IMR-90 (cell line): ENCODE data around the gene SNAPC2. TPM values are rescaled to one million over a fixed set of nuclear protein-coding genes. Genes with fewer than 3 reads are reported as not detected.

Source experiments
- ATAC-seq: fragments of 200-7000 bp; cut with Tn5 transposase; 2 replicates; pipeline ENCODE4 v1.9.1; 2020; ENCODE audit warnings: low read depth, mild to moderate bottlenecking, moderate library complexity
- BruUV-seq: library from RNA; stranded (reverse); fragments of 400-500 nt; replicated peaks from 2 replicates; lab custom pipeline; 2021; lab: Mats Ljungman, UMichigan
- CTCF ChIA-PET: fragments of 300-600 bp; formaldehyde crosslinking; extraction: SDS; loops from one replicate; lab custom pipeline; 2021; ENCODE audit warnings: antibody characterized with exemption; lab: Yijun Ruan, JAX
- POLR2A ChIA-PET: fragments of 300-600 bp; sonication (Branson Sonifier 250); formaldehyde crosslinking; loops from one replicate; lab custom pipeline; 2022; ENCODE audit warnings: antibody characterized with exemption; ENCODE audit not compliant: unreplicated experiment; lab: Charles Lee
- DNase-seq: peaks from one replicate; pipeline ENCODE4 v3.0.0; 2013
- H2AFZ ChIP-seq: replicated peaks from 2 replicates; pipeline ENCODE3; 2013; ENCODE audit warnings: low read length, mild to moderate bottlenecking; ENCODE audit not compliant: poor library complexity
- H2AK5ac ChIP-seq: 2 replicates; pipeline ENCODE4 v1.6.1; 2013; ENCODE audit warnings: low read depth, low read length, inconsistent platforms
- H2AK9ac ChIP-seq: replicated peaks from 2 replicates; pipeline ENCODE3; 2013; ENCODE audit warnings: mild to moderate bottlenecking, low read depth, low read length, moderate library complexity; ENCODE audit not compliant: poor library complexity
- H2BK120ac ChIP-seq: 2 replicates; pipeline ENCODE4 v1.6.1; 2013; ENCODE audit warnings: low read depth, low read length, inconsistent platforms
- H2BK15ac ChIP-seq: 3 replicates; pipeline ENCODE4 v1.6.1; 2013; ENCODE audit warnings: low read depth, low read length, inconsistent platforms
- H2BK20ac ChIP-seq: 2 replicates; pipeline ENCODE4 v1.6.1; 2013; ENCODE audit warnings: low read depth, mild to moderate bottlenecking, inconsistent platforms, low read length, moderate library complexity
- H2BK5ac ChIP-seq: 2 replicates; pipeline ENCODE4 v1.6.1; 2013; ENCODE audit warnings: mild to moderate bottlenecking, low read depth, low read length, inconsistent platforms; ENCODE audit not compliant: poor library complexity, severe bottlenecking
- H3K14ac ChIP-seq: replicated peaks from 2 replicates; pipeline ENCODE4 v1.6.1; 2013; ENCODE audit warnings: low read depth, low read length, inconsistent platforms
- H3K18ac ChIP-seq: 2 replicates; pipeline ENCODE4 v1.6.1; 2013; ENCODE audit warnings: low read depth, low read length, control low read depth
- H3K23ac ChIP-seq: 2 replicates; pipeline ENCODE4 v1.6.1; 2013; ENCODE audit warnings: low read depth, low read length, inconsistent platforms
- H3K27ac ChIP-seq: 2 replicates; pipeline ENCODE4 v1.5.1; 2013; ENCODE audit warnings: mild to moderate bottlenecking, control low read depth, low read length; ENCODE audit not compliant: insufficient read depth
- H3K27me3 ChIP-seq: 2 replicates; pipeline ENCODE4 v1.6.1; 2013; ENCODE audit warnings: low read length; ENCODE audit not compliant: control insufficient read depth, insufficient read depth
- H3K36me3 ChIP-seq: 2 replicates; pipeline ENCODE4 v1.6.1; 2013; ENCODE audit warnings: low read length, mixed read lengths; ENCODE audit not compliant: control insufficient read depth, insufficient read depth
- H3K4ac ChIP-seq: 2 replicates; pipeline ENCODE4 v1.6.1; 2013; ENCODE audit warnings: low read depth, low read length, inconsistent platforms
- H3K4me1 ChIP-seq: 2 replicates; pipeline ENCODE4 v1.6.1; 2013; ENCODE audit warnings: low read length, mixed read lengths; ENCODE audit not compliant: control insufficient read depth, insufficient read depth
- H3K4me2 ChIP-seq: 2 replicates; pipeline ENCODE4 v1.6.1; 2013; ENCODE audit warnings: low read depth, mild to moderate bottlenecking, control low read depth, low read length, moderate library complexity
- H3K4me3 ChIP-seq: 2 replicates; pipeline ENCODE4 v1.5.1; 2013; ENCODE audit warnings: low read depth, mild to moderate bottlenecking, control low read depth, low read length, moderate library complexity; ENCODE audit not compliant: insufficient read depth
- H3K56ac ChIP-seq: 2 replicates; pipeline ENCODE4 v1.6.1; 2013; ENCODE audit warnings: low read length, inconsistent platforms; ENCODE audit not compliant: insufficient read depth; ENCODE audit errors: extremely low read depth
- H3K79me1 ChIP-seq, 2 experiments: 2 replicates each; pipeline ENCODE4 v1.6.1; 2013; ENCODE audit warnings: low read length in 2 of 2, inconsistent platforms in 1 of 2, low read depth in 1 of 2
- H3K9ac ChIP-seq: 2 replicates; pipeline ENCODE4 v1.6.1; 2013; ENCODE audit warnings: low read depth, low read length, control low read depth
- H3K9me1 ChIP-seq: 2 replicates; pipeline ENCODE4 v1.6.1; 2013; ENCODE audit warnings: low read length, inconsistent platforms; ENCODE audit not compliant: insufficient read depth
- H3K9me3 ChIP-seq: 2 replicates; pipeline ENCODE4 v1.6.1; 2013; ENCODE audit warnings: low read length; ENCODE audit not compliant: control insufficient read depth, insufficient read depth
- H4K20me1 ChIP-seq: 2 replicates; pipeline ENCODE4 v1.6.1; 2013; ENCODE audit warnings: low read length, inconsistent platforms; ENCODE audit not compliant: insufficient read depth
- H4K5ac ChIP-seq: 2 replicates; pipeline ENCODE4 v1.6.1; 2013; ENCODE audit warnings: mild to moderate bottlenecking, low read depth, low read length, control low read depth
- H4K8ac ChIP-seq, 2 experiments: 2 replicates each; pipeline ENCODE4 v1.6.1; 2013; ENCODE audit warnings: low read depth in 2 of 2, low read length in 2 of 2, control low read depth in 1 of 2, inconsistent platforms in 1 of 2
- H4K91ac ChIP-seq: 2 replicates; pipeline ENCODE4 v1.6.1; 2013; ENCODE audit warnings: low read depth, low read length, inconsistent platforms; ENCODE audit not compliant: insufficient read depth
- CEBPB ChIP-seq: IDR thresholded peaks from 2 replicates; pipeline ENCODE4 v1.6.1; 2012; ENCODE audit warnings: low read depth, low read length, improper control_type of control experiment
- MAFK ChIP-seq: IDR thresholded peaks from 2 replicates; pipeline ENCODE4 v1.6.1; 2012; ENCODE audit warnings: low read depth, low read length, improper control_type of control experiment
- MAZ ChIP-seq: IDR thresholded peaks from 2 replicates; pipeline ENCODE4 v1.6.1; 2012; ENCODE audit warnings: low read depth, mild to moderate bottlenecking, low read length, improper control_type of control experiment, moderate library complexity, borderline replicate concordance
- MXI1 ChIP-seq: IDR thresholded peaks from 2 replicates; pipeline ENCODE4 v1.6.1; 2012; ENCODE audit warnings: low read depth, mild to moderate bottlenecking, low read length, moderate library complexity, borderline replicate concordance
- WGBS, 2 experiments: methylation state at CpG; one replicate each; pipeline versions ENCODE4 v1.1.5 to v1.1.7; 2013; ENCODE audit warnings: missing lambda C conversion rate in 2 of 2; ENCODE audit not compliant: insufficient read length in 1 of 2; ENCODE audit errors: extremely low coverage in 2 of 2; 5-methylcytosine and 5-hydroxymethylcytosine counted together
- dilution Hi-C: fragments of 300-500 bp; cut with HindIII; formaldehyde crosslinking; loops from one replicate; pipeline ENCODE4 v1.14.3; 2018; ENCODE audit warnings: low sequenced_read_pairs; ENCODE audit not compliant: unreplicated experiment
- in situ Hi-C: fragments of 300-500 bp; cut with MboI; formaldehyde crosslinking; loops from 3 replicates; pipeline ENCODE4 v1.14.3; 2019; ENCODE audit warnings: low sequenced_read_pairs, inconsistent platforms, mixed read lengths
- intact Hi-C: fragments of 100-400 bp; cut with micrococcal nuclease; formaldehyde crosslinking; loops from 2 replicates; pipeline ENCODE4 v1.10.0; 2022
- polyA plus RNA-seq, 3 experiments: library from polyadenylated mRNA; depleted of rRNA; stranded (reverse); fragments of >200 nt; gene quantifications; 2 replicates each; pipeline ENCODE4 v1.2.3, GENCODE V29; 2012; ENCODE audit warnings: low replicate concordance in 1 of 3
- total RNA-seq: library from RNA; depleted of rRNA; stranded (reverse); fragments of >200 nt; gene quantifications from 2 replicates; pipeline ENCODE4 v1.2.3, GENCODE V29; 2012

SNAPC2 gene
- total and polyA plus RNA-seq, 2 of the 4 experiments (the other 2 are of a cell fraction) = 12.5 to 29.2 TPM

DNA sequence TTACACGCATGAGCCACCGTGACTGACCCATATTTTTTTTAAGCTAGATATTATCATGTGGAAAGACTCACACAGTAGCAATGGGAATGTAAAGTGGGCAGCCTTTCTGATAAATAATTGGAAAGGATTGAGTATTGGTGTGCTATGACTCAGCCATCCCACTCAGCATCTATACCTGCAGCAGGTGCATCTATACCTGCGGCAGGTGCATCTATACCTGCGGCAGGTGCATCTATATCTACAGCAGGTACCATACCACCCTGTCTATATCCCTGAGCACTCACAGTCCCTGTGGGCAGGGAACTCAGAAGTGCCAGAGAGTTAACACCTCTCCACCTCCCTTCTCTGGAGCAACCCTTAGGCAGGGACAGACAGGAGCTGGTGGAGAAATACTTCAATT, 37.0 kb upstream of the SNAPC2 start:
- H4K20me1 ChIP-seq = no peaks in the 10 kb centered on the region
- no peak overlapping the region for H4K5ac ChIP-seq
- intact Hi-C loops = no loop called here
- ATAC-seq (no peak), DNase-seq (no peak)
- no peak overlapping the region for H3K23ac ChIP-seq
- no peaks in the 10 kb centered on the region for H3K4me1 ChIP-seq
- H3K27ac ChIP-seq = no peak overlapping the region
- H2AK9ac ChIP-seq = no peak overlapping the region
- H3K4me2 ChIP-seq = no peak overlapping the region
- no peak overlapping the region for H3K18ac ChIP-seq
- H3K36me3 ChIP-seq = no peaks in the 10 kb centered on the region
- no peak overlapping the region for H2BK15ac ChIP-seq
- WGBS, 2 experiments = no CpG with 5 or more reads among the region's 4 CpGs
- H2BK120ac ChIP-seq = no peak overlapping the region
- H2BK5ac ChIP-seq = no peak overlapping the region
- dilution Hi-C loops = no loop called here
- TF ChIP-seq MAZ (no peak), MXI1 (no peak), MAFK (no peak), CEBPB (no peak)
- no TSS peak for BruUV-seq
- no peak overlapping the region for H3K4ac ChIP-seq
- CTCF ChIA-PET = interaction anchor here (1.5 kb wide), 1 partner anchor 14 kb away, joined by 6 read pairs; no protein-coding TSS in a partner anchor
- no peak overlapping the region for H4K8ac ChIP-seq
- no peak overlapping the region for H3K4me3 ChIP-seq
- H3K56ac ChIP-seq = no peak overlapping the region
- no peak overlapping the region for H3K9ac ChIP-seq
- H2AK5ac ChIP-seq = no peak overlapping the region
- no peaks in the 10 kb centered on the region for H3K79me1 ChIP-seq
- no peak overlapping the region for H2BK20ac ChIP-seq
- no peak overlapping the region for H3K14ac ChIP-seq
- no peaks in the 10 kb centered on the region for H3K9me1 ChIP-seq
- H2AFZ ChIP-seq = no peak overlapping the region
- POLR2A ChIA-PET = interaction anchor here (0.7 kb wide), 1 partner anchor 360 kb away, joined by 12 read pairs; no protein-coding TSS in a partner anchor
- H3K27me3 ChIP-seq = no peaks in the 10 kb centered on the region
- in situ Hi-C loops = no loop called here
- no peaks in the 10 kb centered on the region for H3K9me3 ChIP-seq
- H4K91ac ChIP-seq = no peak overlapping the region
